IPS-11a (cell line): ENCODE data around the gene GRM4.

ENCODE experiments used
- H3K4me3 ChIP-seq: one replicate; pipeline ENCODE4 v1.5.1; 2013; ENCODE audit warnings: low read depth, low read length, control low read depth

GRM4 gene

GRCh38 chr6:33983721-33984465 lies 162.0 kb downstream of the GRM4 start:
- no peak overlapping the region for H3K4me3 ChIP-seq

GRCh38 chr6:33983109-33983716 lies 162.7 kb downstream of the GRM4 start:
- no peak overlapping the region for H3K4me3 ChIP-seq

DNA sequence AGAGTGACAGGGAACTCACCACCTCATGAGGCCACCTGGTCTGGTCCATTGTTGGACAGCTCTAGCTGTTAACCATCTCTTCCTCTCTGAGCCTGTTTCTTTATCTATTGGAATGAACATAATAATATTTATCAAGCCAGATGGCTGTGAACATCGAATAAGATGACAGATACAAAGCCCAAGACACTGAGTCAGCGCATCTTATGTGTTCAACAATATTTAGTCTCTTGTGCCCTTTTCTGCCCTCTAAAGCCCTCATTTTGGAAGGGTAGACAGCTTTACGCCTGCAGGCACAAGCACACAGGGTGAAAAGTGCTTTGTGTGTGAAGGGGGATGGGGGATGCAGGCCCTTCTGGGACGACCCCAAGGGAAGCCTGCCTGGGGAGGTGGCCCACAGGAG lies 164.0 kb downstream of the GRM4 start:
- H3K4me3 ChIP-seq: no peak overlapping the region

DNA sequence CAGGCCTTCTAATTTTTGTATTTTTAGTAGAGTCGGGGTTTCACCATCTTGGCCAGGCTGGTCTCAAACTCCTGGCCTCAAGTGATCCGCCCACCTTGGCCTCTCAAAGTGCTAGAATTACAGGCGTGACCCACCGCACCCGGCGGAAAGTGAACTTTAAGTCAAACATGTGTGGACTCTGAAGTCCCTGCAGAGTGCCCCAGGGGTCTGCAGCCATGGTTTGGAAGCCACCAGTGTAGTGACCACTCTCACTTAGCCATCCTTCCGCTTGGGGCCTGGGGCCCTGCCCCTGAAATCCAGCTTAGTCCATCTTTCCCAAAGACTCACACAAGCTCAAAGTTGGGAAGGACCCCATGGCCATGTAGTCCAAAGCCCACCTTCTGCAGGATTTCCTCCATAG lies 164.5 kb downstream of the GRM4 start:
- no peak overlapping the region for H3K4me3 ChIP-seq

DNA sequence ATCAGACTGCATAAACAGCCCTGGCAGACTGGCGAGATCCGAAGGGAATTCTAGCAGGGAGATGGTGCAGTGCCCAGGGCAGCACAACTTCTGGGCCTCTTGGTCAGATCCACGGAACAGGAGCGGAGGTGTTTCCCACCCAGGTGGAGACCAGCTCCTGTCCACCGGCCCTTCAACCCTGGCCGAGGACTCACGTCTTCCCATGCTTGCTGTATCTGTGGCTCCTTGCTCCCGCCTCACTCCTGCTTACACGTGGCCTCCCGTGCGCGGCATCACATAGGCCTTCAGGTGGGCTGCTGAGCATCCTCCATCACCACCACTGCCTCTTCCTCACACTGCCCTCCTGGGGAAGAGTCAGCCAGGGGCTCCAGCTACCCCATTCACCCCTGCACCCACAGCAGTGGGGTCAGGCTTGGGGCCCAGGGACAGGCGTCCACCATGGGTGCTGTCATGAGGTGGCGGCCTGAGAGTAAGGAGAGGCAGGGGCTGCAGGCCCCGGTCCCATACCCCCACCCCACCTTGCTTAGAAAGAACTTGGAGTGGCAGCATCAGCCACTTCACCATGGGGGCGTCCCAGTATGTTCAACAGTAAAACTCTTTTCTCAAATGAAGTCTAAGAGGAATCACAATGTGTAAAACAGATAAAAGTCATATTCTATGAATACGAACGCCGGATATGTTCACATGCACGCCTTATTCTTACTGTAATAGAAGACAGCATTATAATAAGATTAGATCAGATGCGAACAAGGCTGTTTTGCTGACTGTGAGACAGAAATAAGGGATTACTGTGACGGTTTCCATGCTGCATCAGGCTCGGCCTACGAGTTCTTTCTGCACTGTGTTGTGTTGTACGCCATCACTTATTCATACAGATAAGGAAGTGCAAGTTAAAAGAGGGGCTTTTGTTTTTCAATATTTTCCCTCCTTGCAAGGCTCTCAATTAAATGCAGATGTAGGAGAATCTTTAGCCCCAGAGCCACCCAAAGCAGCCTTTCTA lies 165.4 kb downstream of the GRM4 start:
- no peak overlapping the region for H3K4me3 ChIP-seq

- no peak overlapping the region for H3K4me3 ChIP-seq
These were observed 166.1 kb downstream of the GRM4 start for GRCh38 chr6:33979750-33980149.

- no peak overlapping the region for H3K4me3 ChIP-seq
These were observed 167.3 kb downstream of the GRM4 start for GRCh38 chr6:33978412-33979150.

- H3K4me3 ChIP-seq: no peak overlapping the region
These were observed 168.1 kb downstream of the GRM4 start for GRCh38 chr6:33977606-33978411.

DNA sequence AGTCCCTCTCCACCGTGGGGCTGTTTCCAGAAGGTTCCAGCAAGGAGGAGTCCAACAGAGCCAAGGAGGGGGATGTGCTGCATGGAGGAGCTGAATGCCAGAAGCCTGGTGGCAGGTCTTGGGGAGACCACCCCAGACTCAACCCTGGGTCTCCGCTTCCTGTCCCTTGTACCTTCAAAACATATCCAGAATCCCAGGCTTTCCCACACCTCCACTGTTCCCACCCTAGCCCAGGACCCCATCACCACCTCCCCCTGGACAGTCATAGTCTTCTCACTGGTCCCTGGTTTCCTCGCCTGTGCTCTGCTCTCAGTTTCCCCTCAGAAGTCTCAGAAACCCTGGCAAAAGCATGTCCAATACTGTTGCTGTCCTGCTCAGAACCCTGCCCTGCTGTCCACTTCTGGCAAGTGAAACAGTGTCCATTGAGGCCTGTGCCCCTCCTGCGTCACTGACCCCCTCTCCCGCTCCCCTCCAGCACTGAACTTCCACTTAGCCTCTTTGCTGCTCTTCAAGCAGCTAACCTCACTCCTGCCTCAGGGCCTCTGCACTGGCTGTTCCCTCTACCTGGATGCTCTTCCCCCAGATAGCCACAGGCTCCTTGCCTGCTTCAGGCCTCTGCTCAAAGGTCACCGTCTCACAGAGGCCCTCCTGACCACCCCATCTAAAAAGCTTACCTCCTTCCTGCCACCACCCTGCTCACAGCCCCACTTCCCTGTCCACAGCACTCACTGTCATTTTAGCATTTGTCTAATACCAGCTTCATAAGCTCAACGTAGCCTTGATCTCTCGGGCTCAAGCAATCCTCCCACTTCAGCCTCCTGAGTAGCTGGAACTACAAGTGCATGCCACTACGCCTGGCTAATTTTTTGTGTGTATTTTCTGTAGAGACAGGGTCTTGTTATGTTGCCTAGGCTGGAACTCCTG lies 169.2 kb downstream of the GRM4 start:
- H3K4me3 ChIP-seq: no peak overlapping the region

DNA sequence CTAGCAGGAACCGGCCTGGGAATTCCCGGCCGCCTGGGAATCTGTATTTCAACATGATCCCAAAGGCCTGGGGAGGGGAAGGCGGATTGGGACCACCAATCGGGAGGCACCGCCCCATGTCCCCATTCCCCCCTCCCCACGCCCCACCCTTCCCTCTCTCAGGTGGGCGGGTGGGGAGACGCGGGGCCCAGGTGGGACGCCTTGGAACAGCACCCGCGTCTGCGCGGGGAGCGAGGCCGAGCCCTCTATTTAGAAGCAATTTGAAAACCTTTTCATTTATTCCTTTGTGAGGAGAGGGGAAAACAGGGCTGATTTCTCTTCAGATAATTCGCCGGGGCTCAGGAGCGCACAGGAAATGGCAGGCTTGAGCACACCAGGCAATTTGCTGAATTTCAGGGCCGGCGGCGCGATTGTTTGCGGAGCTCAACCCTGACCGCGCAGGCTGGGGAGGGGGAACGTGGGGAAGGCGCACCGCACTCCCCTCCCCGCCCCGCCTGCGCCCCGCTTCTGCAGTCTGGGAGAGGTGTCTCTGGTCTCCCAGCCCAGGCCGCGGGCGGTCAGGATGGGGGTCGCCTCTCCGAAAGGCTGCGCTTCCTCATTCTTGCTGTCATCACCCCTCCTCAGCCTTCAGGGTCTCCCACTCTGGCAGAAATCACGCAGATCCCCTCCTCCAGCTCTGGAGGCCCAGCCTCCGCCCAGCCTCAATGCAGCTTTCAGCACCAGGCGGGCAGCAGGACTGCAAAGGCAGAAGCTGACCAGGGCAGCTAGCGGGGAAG lies 170.0 kb downstream of the GRM4 start:
- H3K4me3 ChIP-seq: peak overlapping the region; percentile 17

GRCh38 chr6:33974471-33974870 lies 171.4 kb downstream of the GRM4 start:
- H3K4me3 ChIP-seq: no peak overlapping the region

- no peak overlapping the region for H3K4me3 ChIP-seq
These were observed 171.9 kb downstream of the GRM4 start for GRCh38 chr6:33974030-33974429.

GRCh38 chr6:33971580-33971979 lies 174.3 kb downstream of the GRM4 start:
- no peak overlapping the region for H3K4me3 ChIP-seq
